ENCODE measurements around the gene ARMC7.

DNA sequence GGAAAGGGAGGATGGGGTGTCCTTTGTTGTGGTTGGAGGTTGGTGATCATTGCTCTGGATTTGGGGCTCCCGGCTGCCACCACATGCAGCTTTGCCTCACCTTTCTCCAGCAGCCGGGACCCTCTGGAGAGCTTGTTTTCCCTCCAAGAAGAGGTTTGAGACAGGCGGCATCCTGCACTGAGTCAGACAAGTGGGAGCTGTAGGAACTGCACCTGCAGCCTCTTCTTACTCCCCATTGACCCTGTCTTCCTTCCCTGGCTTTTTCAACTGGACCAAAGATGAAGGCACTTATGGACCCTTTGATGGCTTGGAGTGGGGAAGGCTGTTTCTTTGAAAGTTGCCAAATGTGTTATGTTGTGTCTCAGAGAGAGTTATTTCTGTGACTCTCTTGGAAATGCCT, 46.1 kb upstream of the ARMC7 start:
- TF ChIP-seq, protein P1, sequence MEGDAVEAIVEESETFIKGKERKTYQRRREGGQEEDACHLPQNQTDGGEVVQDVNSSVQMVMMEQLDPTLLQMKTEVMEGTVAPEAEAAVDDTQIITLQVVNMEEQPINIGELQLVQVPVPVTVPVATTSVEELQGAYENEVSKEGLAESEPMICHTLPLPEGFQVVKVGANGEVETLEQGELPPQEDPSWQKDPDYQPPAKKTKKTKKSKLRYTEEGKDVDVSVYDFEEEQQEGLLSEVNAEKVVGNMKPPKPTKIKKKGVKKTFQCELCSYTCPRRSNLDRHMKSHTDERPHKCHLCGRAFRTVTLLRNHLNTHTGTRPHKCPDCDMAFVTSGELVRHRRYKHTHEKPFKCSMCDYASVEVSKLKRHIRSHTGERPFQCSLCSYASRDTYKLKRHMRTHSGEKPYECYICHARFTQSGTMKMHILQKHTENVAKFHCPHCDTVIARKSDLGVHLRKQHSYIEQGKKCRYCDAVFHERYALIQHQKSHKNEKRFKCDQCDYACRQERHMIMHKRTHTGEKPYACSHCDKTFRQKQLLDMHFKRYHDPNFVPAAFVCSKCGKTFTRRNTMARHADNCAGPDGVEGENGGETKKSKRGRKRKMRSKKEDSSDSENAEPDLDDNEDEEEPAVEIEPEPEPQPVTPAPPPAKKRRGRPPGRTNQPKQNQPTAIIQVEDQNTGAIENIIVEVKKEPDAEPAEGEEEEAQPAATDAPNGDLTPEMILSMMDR (IDR thresholded peaks at IDR 0.05; ENCODE audit: low read depth, low read length, poor library complexity, severe bottlenecking): no peak
- no peak for TF ChIP-seq EZH2phosphoT487 (IDR thresholded peaks at IDR 0.05; ENCODE audit: borderline replicate concordance, low read length)
